ENCODE results near the gene SYF2. TPM values are rescaled to one million over a fixed set of nuclear protein-coding genes. Genes with fewer than 3 reads are reported as not detected.
"Not testable (repeated sequence)": the region's sequence is repeated elsewhere in the genome, so short reads cannot be mapped to it uniquely, and the experiment has no call there.

Gene SYF2
- 51.5 TPM for polyA plus RNA-seq (2013, experiment 1 of 2)
- 67.2 TPM for polyA plus RNA-seq (2013, experiment 2 of 2)

GRCh38 chr1:25232027-25232865 lies at the start of gene SYF2:
Gene SYF2 (minus strand): TSS chr1:25232502. CDS start chr1:25232467, 35 bp downstream.
- Histone ChIP-seq H3K36me3 (ENCODE audit: control insufficient read depth, insufficient read depth, low read length) (peaks cover 48% of the 10 kb centered on the region), H3K27ac (ENCODE audit: low read depth, low read length, severe bottlenecking) (peak within 1 kb of the TSS; percentile 89), H3K9me3 (ENCODE audit: control insufficient read depth, low read length) (no peaks in the 10 kb centered on the region), H3K4me1 (ENCODE audit: control insufficient read depth, insufficient read depth, low read length, poor library complexity, severe bottlenecking) (no peaks in the 10 kb centered on the region), H3K4me3 (ENCODE audit: extremely low read depth, insufficient read depth, low read length, poor library complexity, severe bottlenecking) (peak within 1 kb of the TSS; percentile 90)
- WGBS, 2 experiments (ENCODE audit: insufficient coverage in 2 of 2): 1% methylated on average over 40 to 49 of the region's 54 CpGs

DNA sequence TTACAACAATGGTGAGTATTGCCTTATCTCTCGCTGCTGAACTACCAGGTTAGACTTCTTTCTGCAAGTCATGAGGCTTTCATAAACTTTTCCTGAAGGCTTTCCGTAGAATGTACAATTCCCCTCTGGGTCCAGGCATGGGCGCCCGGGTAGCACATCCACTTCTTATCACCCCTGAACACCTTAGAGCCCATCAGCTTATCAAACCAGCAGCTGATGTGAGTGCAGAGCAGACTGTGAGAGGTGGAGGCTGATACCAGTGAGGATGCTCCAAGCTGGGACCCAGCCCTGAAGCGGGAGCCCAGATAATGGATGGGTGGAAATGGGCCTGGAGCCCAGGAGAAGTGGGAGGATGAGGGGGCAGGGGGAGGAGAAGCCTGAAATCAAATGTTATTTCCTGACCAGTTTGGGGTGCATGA lies 47.4 kb upstream of the SYF2 start:
- H3K4me3 ChIP-seq (ENCODE audit: extremely low read depth, insufficient read depth, low read length, poor library complexity, severe bottlenecking); H3K9me3 ChIP-seq (ENCODE audit: control insufficient read depth, low read length); H3K4me1 ChIP-seq (ENCODE audit: control insufficient read depth, insufficient read depth, low read length, poor library complexity, severe bottlenecking); H3K27ac ChIP-seq (ENCODE audit: low read depth, low read length, severe bottlenecking); H3K36me3 ChIP-seq (ENCODE audit: control insufficient read depth, insufficient read depth, low read length): not testable (repeated sequence)
- WGBS, 2 experiments (ENCODE audit: insufficient coverage in 2 of 2): no CpG with 5 or more reads among the region's 5 CpGs

DNA sequence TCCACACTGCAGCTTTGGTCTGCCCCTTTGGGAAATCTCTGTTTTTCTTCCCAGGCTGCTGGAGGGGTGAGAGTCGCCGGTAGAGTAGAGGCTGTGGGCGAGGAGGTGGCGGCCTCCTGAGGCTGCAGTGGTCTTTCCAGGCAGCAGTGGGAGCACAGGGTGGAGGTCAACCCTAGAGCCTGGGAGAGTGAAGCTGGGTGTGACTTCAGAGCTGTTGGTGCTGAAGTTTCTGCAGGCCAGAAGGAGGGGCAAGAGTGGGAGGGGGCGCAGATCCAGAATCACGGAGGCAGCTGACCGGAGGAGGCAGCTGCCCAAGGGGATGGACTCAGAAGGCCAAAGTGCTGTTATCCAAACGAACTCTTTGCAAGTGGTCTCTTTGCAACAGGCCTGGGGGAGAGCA lies 46.5 kb upstream of the SYF2 start:
- H3K36me3 ChIP-seq (ENCODE audit: control insufficient read depth, insufficient read depth, low read length); H3K9me3 ChIP-seq (ENCODE audit: control insufficient read depth, low read length); H3K4me3 ChIP-seq (ENCODE audit: extremely low read depth, insufficient read depth, low read length, poor library complexity, severe bottlenecking); H3K27ac ChIP-seq (ENCODE audit: low read depth, low read length, severe bottlenecking); H3K4me1 ChIP-seq (ENCODE audit: control insufficient read depth, insufficient read depth, low read length, poor library complexity, severe bottlenecking): not testable (repeated sequence)
- 100% methylated on average over 1 of the region's 8 CpGs; no CpG with 5 or more reads in 1 of the 2 experiments for WGBS, 2 experiments (ENCODE audit: insufficient coverage in 2 of 2)

- H3K9me3 ChIP-seq (ENCODE audit: control insufficient read depth, low read length); H3K36me3 ChIP-seq (ENCODE audit: control insufficient read depth, insufficient read depth, low read length); H3K27ac ChIP-seq (ENCODE audit: low read depth, low read length, severe bottlenecking); H3K4me1 ChIP-seq (ENCODE audit: control insufficient read depth, insufficient read depth, low read length, poor library complexity, severe bottlenecking); H3K4me3 ChIP-seq (ENCODE audit: extremely low read depth, insufficient read depth, low read length, poor library complexity, severe bottlenecking): not testable (repeated sequence)
- WGBS, 2 experiments (ENCODE audit: insufficient coverage in 2 of 2): 60% methylated on average over 1 of the region's 2 CpGs
These were observed 46.1 kb upstream of the SYF2 start for GRCh38 chr1:25278358-25278757.

DNA sequence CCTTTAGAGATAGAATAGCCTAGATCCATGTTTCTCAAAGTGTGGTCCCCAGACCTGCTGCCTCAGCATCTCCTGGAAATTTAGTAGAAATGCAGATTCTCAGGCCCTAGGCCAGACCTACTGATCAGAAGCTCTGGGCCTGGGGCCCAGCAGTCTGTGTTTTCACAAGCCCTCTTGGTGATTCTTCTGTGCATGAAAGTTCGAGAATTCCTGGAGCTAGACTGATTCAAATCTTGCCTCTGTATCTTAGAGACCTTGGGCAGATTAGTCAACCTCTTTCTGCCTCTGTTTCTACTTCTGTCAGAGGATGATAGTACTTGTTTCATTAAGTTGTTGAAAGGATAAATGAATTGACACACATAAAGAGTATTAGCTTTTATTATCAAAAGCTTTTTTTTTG lies 45.0 kb upstream of the SYF2 start:
- H3K4me3 ChIP-seq (ENCODE audit: extremely low read depth, insufficient read depth, low read length, poor library complexity, severe bottlenecking); H3K36me3 ChIP-seq (ENCODE audit: control insufficient read depth, insufficient read depth, low read length); H3K4me1 ChIP-seq (ENCODE audit: control insufficient read depth, insufficient read depth, low read length, poor library complexity, severe bottlenecking); H3K27ac ChIP-seq (ENCODE audit: low read depth, low read length, severe bottlenecking); H3K9me3 ChIP-seq (ENCODE audit: control insufficient read depth, low read length): not testable (repeated sequence)
- no CpG with 5 or more reads among the region's 1 CpG for WGBS, 2 experiments (ENCODE audit: insufficient coverage in 2 of 2)

GRCh38 chr1:25275648-25276047 lies 43.3 kb upstream of the SYF2 start:
- H3K9me3 ChIP-seq (ENCODE audit: control insufficient read depth, low read length): not testable (repeated sequence)

GRCh38 chr1:25272238-25272637 lies 39.9 kb upstream of the SYF2 start, which contains the start of gene RHD:
Gene RHD (plus strand): TSS chr1:25272509. CDS start chr1:25272548, 39 bp downstream.
- H3K4me3 ChIP-seq (ENCODE audit: extremely low read depth, insufficient read depth, low read length, poor library complexity, severe bottlenecking); H3K27ac ChIP-seq (ENCODE audit: low read depth, low read length, severe bottlenecking); H3K36me3 ChIP-seq (ENCODE audit: control insufficient read depth, insufficient read depth, low read length); H3K9me3 ChIP-seq (ENCODE audit: control insufficient read depth, low read length); H3K4me1 ChIP-seq (ENCODE audit: control insufficient read depth, insufficient read depth, low read length, poor library complexity, severe bottlenecking): not testable (repeated sequence)
- WGBS, 2 experiments (ENCODE audit: insufficient coverage in 2 of 2): no CpG with 5 or more reads among the region's 8 CpGs

More at GRCh38 chr1:25275648-25276047, 43.3 kb upstream of the SYF2 start:
- not testable (repeated sequence) for H3K36me3 ChIP-seq (ENCODE audit: control insufficient read depth, insufficient read depth, low read length); H3K27ac ChIP-seq (ENCODE audit: low read depth, low read length, severe bottlenecking); H3K4me3 ChIP-seq (ENCODE audit: extremely low read depth, insufficient read depth, low read length, poor library complexity, severe bottlenecking); H3K4me1 ChIP-seq (ENCODE audit: control insufficient read depth, insufficient read depth, low read length, poor library complexity, severe bottlenecking)
- WGBS, 2 experiments (ENCODE audit: insufficient coverage in 2 of 2): 80% methylated on average over 1 of the region's 4 CpGs; no CpG with 5 or more reads in 1 of the 2 experiments

DNA sequence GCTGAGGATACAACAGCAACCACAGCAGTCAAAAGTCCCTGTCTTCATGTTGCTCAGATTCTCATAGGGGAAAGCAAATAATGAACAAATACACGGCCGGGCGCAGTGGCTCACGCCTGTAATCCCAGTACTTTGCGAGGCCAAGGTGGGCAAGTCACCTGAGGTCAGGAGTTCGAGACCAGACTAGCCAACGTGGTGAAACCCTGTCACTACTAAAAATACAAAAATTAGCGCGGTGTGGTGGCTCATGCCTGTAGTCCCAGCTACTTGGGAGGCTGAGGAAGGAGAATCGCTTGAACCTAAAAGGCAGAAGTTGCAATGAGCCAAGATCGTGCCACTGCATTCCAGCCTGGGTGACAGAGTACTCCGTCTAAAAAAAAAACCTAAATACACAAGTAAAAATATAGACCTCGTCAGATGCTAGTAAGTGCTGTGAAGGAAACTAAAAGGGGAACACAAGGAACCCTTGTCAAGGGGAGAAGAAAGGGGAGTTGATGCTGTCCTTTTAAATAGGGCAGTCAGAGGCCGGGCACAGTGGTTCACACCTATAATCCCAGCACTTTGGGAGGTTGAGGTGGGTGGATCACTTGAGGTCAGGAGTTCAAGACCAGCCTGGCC lies 36.0 kb upstream of the SYF2 start:
- H3K4me3 ChIP-seq (ENCODE audit: extremely low read depth, insufficient read depth, low read length, poor library complexity, severe bottlenecking): peak overlapping the region; percentile 39
- H3K4me1 ChIP-seq (ENCODE audit: control insufficient read depth, insufficient read depth, low read length, poor library complexity, severe bottlenecking); H3K27ac ChIP-seq (ENCODE audit: low read depth, low read length, severe bottlenecking); H3K36me3 ChIP-seq (ENCODE audit: control insufficient read depth, insufficient read depth, low read length); H3K9me3 ChIP-seq (ENCODE audit: control insufficient read depth, low read length): not testable (repeated sequence)
- WGBS, 2 experiments (ENCODE audit: insufficient coverage in 2 of 2): 60 to 72% methylated on average over 6 to 7 of the region's 14 CpGs

DNA sequence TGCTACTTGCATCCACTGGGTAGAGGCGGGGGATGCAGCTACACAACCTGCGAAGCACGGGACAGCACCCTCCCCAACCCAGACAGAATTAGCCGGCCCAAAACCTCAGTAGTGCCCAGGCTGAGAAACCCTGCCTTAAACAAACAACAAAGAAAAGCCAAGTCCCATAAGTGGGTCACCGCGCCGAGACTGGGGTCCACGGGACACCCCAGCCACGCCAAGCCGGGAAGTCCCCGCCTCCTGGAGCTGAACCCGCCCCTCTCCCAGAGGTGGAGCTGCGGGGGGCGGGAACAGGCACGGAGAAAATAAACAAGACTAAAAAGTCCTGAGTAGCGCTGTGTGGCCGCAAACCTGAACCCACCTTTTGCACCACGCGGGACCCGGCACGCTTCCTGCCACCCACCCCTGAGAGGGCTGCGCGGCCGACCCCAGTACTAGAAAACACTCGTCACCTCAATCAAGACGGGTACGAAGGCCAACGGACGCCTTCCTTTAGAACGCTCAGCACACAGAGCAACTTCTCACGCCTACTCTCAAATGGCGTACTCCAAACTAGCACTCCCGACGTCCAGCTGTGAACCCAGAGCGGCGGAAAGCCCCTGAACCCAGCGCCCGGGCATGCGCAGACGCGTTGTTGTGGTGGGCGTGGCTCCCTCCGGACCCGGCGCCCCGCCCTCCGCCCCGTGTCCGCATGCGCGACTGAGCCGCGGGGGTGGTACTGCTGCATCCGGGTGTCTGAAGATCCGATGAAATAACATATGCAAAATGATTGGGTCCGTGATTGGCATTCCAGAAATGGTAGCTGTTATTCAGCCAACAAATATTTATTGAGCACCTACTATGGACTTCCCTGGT lies 35.2 kb upstream of the SYF2 start:
- H3K9me3 ChIP-seq (ENCODE audit: control insufficient read depth, low read length); H3K36me3 ChIP-seq (ENCODE audit: control insufficient read depth, insufficient read depth, low read length); H3K4me1 ChIP-seq (ENCODE audit: control insufficient read depth, insufficient read depth, low read length, poor library complexity, severe bottlenecking): not testable (repeated sequence)
- peak overlapping the region; percentile 39 for H3K4me3 ChIP-seq (ENCODE audit: extremely low read depth, insufficient read depth, low read length, poor library complexity, severe bottlenecking)
- H3K27ac ChIP-seq (ENCODE audit: low read depth, low read length, severe bottlenecking): peak overlapping the region; percentile 59
- WGBS, 2 experiments (ENCODE audit: insufficient coverage in 2 of 2): 0% methylated on average over 16 to 20 of the region's 56 CpGs

DNA sequence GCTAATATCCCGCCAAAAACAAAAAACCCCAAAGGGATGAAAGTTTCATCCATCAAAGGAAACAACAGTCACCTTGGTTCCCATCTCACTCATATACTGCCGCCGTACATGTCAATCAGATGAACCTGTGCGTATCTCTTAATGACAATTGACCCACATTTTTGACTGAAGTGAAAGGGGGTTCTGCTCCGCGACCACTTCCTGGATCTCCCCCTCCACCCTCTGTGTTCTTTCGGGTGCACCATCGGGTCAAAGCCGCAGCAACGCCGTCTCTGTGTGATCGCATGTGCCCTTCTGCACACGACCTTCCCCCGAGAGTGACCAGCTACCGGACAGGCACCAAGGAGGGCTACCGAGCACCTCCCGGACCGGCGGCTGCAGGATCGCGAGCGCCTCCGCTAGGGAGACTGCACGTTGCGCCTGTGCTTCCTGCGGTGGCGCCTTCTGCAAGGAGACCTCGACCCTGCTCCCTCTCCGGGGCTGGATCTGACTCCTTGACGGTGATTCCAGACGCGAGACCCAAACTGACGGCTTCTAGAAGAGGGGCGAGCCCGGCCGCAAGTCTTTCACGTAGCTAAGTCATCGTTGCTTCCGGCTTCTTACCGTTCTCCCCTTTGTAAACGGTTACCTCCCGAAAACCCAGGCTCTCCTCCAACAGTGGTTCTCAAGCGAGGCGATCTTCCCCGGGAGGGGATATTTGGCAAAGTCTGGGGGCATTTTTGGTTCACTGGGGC lies 34.4 kb upstream of the SYF2 start:
- H3K4me3 ChIP-seq (ENCODE audit: extremely low read depth, insufficient read depth, low read length, poor library complexity, severe bottlenecking): peak overlapping the region; percentile 39
- 0% methylated on average over 4 to 6 of the region's 45 CpGs for WGBS, 2 experiments (ENCODE audit: insufficient coverage in 2 of 2)
- not testable (repeated sequence) for H3K4me1 ChIP-seq (ENCODE audit: control insufficient read depth, insufficient read depth, low read length, poor library complexity, severe bottlenecking); H3K27ac ChIP-seq (ENCODE audit: low read depth, low read length, severe bottlenecking); H3K36me3 ChIP-seq (ENCODE audit: control insufficient read depth, insufficient read depth, low read length); H3K9me3 ChIP-seq (ENCODE audit: control insufficient read depth, low read length)
